GM19035 (cell line): Measurements from ENCODE around the gene SSR4.

ENCODE experiments used
- ATAC-seq: cut with Tn5 transposase; IDR thresholded peaks from one replicate; pipeline ENCODE4 v1.9.1; 2021; ENCODE audit not compliant: unreplicated experiment

The SSR4 gene

GRCh38 chrX:153828308-153828707 is 33.8 kb downstream of the SSR4 start:
- no peak for ATAC-seq

DNA sequence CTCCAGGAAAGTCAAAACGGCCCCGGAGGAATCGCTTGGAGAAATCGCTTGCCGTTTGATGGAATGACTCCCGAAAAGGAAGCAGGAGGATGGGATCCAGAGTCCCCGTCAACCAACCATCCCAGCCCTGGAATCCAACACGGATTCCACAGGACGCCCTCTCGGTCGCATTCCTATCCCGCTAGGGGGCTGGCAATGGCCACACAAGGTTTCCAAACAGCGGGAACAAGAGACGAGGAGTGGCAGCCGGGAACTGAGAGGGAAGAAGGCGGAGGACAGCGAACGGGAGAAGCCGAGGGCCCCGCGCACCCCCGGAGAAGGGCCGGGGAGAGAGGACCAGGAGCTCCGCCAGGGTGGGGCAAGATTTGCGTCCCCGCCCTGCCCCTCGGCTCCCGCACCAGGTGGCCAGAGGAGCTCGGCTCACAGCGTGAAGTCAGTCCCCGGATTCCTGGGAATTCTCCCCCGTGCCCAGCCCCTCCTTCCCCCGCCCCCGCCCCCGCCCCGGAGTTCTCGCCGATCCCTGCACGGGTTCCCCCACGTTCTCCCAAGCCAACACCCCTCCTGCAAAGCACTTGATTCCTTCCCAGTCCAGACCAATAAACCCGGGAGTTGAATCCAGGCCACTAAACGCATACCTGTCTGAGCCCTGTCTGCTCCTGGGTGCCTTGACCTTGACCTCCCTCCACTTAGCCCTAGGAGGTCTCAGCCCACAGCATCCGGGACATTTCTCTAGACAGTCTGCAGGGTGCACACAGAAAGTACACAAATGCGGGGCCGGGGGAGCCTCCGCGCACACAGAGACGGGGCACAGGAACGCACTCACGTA is 34.5 kb downstream of the SSR4 start:
- ATAC-seq, result no peak

DNA sequence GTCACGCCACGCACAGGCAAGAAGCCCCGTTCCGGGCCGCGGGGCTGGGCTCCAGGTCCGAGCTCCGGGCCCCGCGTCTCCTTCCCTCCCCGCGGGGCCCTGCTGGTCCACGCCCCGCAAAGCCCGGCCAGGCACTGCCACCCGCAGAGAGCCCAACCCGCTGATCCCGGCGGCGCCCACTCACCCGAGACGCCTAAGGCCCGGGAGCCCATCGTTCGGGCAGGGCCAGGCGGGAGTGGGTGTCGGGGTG is 35.0 kb downstream of the SSR4 start:
- no peak for ATAC-seq

DNA sequence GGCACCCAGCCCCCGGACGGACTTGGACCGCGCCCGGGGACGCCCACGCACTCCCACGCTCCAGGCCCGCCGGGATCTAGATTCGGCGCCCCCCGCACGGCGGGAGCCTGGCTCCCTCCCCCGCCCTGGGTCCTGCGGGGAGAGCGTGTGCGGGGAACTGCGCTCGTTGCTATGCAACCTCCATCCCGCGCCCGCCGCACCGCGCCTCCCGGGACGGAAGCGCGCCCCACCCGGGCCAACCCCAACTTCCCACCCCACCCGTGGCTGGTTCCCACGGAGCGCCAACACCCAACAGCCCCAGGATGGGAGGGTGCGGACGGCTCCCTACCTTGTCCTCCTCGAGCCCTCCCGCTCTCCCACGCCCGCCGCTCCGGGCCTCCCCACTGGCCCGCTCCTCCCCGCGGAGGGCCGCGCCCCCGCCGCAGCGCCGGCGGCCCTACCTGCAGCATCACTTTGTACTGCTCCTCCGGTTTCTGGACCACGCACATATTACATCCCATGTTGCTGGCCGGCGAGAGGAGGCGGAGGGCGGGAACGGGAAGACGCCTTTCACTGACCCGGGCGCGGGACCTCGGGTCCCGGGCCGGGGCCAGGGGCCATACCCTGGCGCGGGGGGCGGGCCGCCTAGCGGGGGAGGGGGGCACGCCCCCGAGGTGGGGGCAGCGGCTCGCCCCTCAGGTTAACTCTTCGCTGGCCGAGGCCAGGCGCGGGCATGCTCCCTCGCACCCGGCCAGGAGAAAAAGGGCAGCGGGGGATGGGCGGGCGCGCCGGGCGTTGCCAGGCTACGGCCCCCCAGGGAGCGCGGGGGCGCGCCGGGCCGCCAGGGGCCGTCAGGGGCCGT is 35.6 kb downstream of the SSR4 start, which contains the start of gene PDZD4:
Gene PDZD4 (minus strand): TSS at position 746 of the 841 bp plus-strand sequence. CDS start 246 bp downstream, at position 500.
- no peak for ATAC-seq

DNA sequence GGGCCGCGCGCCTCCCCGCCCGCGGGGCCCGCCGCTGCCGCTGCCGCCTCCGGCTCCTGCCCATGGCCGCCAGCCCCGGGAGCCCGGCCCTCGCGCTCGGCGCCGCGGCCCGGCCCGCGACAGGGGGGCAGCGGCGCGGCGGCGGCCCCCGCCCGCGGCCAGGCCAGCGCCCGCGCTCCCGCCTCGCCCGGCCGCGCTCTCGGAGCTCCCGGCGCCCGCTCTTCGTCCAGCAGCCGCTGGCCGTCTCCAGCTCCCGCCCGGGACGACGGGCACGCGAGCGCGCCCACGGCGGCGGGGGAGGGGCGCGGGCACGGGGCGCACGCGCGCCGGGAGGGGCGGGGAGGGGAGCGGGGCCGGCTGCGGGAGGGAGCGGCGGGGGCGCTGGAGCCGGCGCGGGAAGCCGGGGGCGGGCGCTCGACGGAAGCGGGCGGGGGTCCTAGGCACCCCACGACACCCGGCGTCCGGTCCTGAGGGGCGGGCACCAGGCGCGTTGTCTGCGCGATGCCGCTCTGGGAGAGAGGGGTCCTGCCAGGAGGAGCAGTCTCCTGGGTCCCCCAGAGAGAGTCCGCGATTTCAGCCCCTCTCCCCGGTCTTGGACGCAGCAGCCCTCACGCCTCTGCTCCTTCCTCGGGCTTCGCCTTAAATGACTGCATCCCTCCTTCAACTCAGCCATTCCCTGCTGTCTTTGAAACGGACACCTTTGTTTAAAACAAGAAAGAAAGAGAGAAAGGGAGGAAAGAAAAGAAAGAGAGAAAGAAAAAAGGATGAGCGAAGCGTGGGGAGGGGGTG is 36.4 kb downstream of the SSR4 start:
- ATAC-seq, result no peak

DNA sequence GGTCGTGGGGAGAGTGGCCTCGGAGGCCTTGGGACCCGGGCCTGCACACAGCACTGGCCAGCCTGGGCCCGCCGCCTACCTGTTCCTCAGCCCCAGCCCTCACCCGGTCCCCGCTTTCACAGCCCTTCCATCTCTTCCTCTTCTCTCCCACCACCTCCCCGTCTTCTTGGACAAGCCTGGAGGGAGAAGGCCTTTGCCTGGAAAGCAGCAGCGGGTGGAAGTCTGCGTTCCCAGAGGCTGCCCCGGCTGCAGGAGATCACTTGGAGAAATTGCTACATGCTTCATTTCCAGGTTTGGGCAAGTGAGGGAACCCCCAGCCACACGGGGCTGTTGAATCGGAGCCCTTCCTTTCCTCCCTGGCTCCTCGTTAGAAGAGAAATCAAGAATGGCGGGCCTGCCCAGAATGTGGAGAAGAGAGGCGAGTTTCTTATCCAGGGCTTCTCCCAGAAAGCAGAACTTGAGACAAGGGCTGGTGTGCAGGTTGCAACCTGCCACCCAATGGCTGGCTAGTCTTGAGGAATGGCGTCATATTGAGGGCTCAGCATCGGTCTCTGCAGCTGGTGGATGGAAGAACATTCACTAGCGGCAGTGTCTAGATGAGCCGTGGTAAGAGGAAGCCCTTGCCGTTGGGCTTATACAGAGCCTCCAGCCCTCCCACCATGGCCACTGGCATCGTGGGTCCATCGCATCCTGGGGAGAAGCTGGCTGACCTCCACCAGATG is 37.1 kb downstream of the SSR4 start:
- no peak for ATAC-seq

DNA sequence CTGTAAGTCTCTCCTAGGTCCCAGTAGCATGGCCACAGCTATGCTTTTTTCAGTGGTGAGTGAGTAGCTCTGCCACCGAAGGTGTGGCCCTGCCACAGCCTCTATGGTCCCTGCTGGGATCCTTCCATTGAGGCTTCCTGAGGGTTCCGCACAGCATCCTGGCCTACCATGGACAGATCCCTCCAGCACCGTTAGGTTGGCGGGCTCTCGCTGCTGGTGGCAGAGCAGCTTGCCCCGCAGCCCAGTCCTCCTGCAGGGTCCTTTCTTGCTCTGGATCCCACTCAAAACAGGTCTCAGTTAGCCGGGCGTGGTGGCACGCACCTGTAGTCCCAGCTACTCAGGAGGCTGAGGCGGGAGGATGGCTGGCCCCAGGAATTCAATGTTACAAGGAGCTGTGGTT is 38.3 kb downstream of the SSR4 start:
- no peak for ATAC-seq

DNA sequence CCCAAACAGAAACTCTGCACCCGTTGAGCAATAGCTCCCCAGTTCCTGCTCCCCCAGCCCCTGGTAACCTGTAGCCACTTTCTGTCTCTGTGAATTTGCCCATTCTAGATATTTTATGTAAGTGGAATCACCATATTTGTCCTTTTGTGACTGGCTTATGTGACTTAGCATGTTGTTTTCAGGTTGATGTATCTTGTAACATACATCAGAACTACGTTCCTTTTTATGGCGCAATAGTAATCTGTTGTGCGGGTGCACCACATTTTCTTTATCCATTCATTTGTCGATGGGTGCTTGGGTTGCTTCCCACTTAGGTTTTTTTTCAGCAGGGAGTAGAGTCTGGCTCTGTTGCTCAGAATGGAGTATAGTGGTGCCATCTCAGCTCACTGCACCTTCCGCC is 42.5 kb downstream of the SSR4 start:
- no peak for ATAC-seq

- ATAC-seq, result no peak
These were observed 50.1 kb downstream of the SSR4 start for GRCh38 chrX:153844509-153845082.

- no peak for ATAC-seq
These were observed 50.7 kb downstream of the SSR4 start for GRCh38 chrX:153845195-153845594.

DNA sequence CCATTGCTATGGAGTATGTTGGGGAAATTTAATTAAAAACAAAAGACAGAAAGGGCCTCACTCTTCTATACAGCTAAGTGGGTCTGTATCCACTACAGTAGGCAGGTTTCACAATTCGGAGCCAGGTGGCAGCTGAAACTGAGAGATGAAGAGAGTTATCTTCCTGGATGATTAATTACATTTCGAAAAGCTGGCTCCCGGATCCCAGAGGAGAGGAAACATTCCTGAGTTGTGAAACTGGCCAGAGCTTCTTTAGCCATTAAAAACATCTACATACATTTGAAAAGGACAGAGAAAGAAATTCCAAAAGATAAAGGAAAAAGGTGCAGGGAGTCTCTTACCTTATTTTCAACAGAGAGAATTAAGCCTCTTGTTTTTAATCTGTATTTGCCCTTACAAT is 51.4 kb downstream of the SSR4 start:
- ATAC-seq, result no peak
